ENCODE measurements around the gene MARK3. TPM values are rescaled to one million over a fixed set of nuclear protein-coding genes. Genes with fewer than 3 reads are reported as not detected.

The MARK3 gene
- total RNA-seq, 4 donors from 2014 or later: 61.3 to 98.0 (median 78.8) TPM

DNA sequence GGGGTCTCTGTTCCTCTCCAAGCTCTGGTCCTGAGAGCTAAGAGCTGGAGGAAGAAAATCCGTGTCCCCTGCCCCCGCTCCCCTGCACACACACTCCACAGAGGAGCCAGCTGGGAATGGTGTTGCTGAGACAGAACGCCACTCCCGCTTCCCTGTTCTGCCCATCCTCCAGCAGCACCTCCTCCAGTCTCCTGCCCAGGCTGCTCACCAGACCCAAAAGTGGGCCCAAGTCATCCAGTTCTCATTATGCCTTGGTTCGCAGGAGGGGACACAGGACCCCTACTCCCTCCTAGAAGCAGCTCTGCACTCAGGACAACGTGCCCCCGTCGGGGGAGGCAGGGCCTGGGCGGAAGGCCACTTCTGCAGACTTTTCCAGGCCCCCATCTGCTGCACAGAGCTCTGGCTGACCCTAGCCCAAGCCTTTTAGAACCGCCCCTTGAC lies 143.0 kb downstream of the MARK3 start:
- WGBS, 2 donors (ENCODE audit: low coverage in 1 of 2): 30% methylated on average over 9 of the region's 10 CpGs; no CpG with 5 or more reads in 1 of the 2 donors
- intact Hi-C loops (cut with DNase I; ENCODE audit: low total_unique reads) (loop anchor here (1.0 kb wide), 1 partner anchor 25 kb away; no protein-coding TSS in a partner anchor), in situ Hi-C loops (cut with MboI; ENCODE audit: low pct_ligation_motif_present in 1 of 4, low pct_unique_long_range_greater_than_20kb in 1 of 4, low sequenced_read_pairs in 3 of 4) (no loop called here)
- DNase-seq: peak; percentile 56
- Histone ChIP-seq H3K4me1 (peaks cover 45 to 81% (median 70%) of the 10 kb centered on the region in 4 donors), H3K4me3 (peak overlapping the region; percentile 51 to 98 (median 84)), H3K9me3 (no peaks in the 10 kb centered on the region), H3K27ac (peak overlapping the region; percentile 89 to 95 (median 94)), H3K36me3 (no peaks in the 10 kb centered on the region), H3K27me3 (peaks cover under 1% of the 10 kb centered on the region)
- no peak for TF ChIP-seq EP300 (IDR thresholded peaks at IDR 0.05; ENCODE audit: low read depth)
- TF ChIP-seq POLR2AphosphoS5 (IDR thresholded peaks at IDR 0.05): peak in 1 of 3 donors; percentile 30

DNA sequence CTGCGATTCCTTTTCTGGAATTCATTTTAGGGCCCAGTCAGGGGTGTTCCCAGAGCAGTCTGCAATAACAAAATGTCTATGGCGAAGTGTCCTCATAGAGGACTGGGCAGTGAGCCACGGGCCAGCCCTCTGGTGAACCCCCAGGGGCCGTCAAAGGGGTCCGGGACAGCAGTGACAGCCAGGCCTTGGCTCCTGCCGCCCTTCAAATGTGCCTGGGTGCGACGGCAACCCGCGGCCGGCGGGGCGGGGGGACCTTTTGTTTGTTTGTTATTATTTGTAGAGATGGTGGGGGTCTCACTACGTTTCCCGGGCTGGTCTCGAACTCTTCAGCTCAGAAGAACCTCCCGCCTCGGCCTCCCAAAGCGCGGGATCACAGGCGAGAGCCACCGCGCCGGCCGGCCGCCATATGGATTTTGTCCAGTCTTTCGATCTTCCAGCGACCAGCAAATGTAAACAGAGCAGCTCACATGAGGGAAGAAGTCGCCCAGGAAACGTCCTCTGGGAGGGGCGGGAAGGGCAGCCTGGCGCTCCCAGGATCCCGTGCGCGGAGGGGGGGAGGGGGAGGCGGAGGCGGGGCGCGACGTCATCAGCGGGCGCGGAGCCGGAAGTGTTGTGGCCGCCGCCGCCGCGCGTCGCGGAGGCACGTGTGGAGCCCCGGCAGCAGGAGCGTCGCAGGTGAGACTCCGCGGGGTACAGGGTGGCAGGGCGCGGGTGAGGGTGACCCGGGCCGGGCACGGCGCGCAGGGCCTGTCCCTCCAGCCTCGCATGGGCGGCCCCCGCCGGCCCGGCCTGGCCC lies 143.6 kb downstream of the MARK3 start, which contains the start of gene TRMT61A:
TRMT61A (plus strand) TSS at position 610 of the 796 bp plus-strand sequence. CDS start 783 bp downstream, outside the sequence.
- peak; percentile 91 for DNase-seq
- intact Hi-C loops (cut with DNase I; ENCODE audit: low total_unique reads): loop anchor here (1.0 kb wide), 1 partner anchor 25 kb away; no protein-coding TSS in a partner anchor
- Histone ChIP-seq H3K4me1 (peaks cover 41 to 77% (median 68%) of the 10 kb centered on the region in 4 donors), H3K27me3 (no peaks in the 10 kb centered on the region), H3K4me3 (peak within 1 kb of the TSS; percentile 61 to 98 (median 84)), H3K36me3 (no peaks in the 10 kb centered on the region), H3K27ac (peak within 1 kb of the TSS; percentile 89 to 95 (median 94)), H3K9me3 (no peaks in the 10 kb centered on the region)
- in situ Hi-C loops (cut with MboI; ENCODE audit: low pct_ligation_motif_present in 1 of 4, low pct_unique_long_range_greater_than_20kb in 1 of 4, low sequenced_read_pairs in 3 of 4): no loop called here
- WGBS, 2 donors (ENCODE audit: low coverage in 1 of 2): 2% methylated on average over 47 of the region's 70 CpGs; no CpG with 5 or more reads in 1 of the 2 donors
- peak; percentile 77 to 89 (median 89) for TF ChIP-seq POLR2AphosphoS5 (IDR thresholded peaks at IDR 0.05)
- peak; percentile 78 for TF ChIP-seq POLR2A (IDR thresholded peaks at IDR 0.05)
- TF ChIP-seq EP300 (IDR thresholded peaks at IDR 0.05; ENCODE audit: low read depth): no peak

DNA sequence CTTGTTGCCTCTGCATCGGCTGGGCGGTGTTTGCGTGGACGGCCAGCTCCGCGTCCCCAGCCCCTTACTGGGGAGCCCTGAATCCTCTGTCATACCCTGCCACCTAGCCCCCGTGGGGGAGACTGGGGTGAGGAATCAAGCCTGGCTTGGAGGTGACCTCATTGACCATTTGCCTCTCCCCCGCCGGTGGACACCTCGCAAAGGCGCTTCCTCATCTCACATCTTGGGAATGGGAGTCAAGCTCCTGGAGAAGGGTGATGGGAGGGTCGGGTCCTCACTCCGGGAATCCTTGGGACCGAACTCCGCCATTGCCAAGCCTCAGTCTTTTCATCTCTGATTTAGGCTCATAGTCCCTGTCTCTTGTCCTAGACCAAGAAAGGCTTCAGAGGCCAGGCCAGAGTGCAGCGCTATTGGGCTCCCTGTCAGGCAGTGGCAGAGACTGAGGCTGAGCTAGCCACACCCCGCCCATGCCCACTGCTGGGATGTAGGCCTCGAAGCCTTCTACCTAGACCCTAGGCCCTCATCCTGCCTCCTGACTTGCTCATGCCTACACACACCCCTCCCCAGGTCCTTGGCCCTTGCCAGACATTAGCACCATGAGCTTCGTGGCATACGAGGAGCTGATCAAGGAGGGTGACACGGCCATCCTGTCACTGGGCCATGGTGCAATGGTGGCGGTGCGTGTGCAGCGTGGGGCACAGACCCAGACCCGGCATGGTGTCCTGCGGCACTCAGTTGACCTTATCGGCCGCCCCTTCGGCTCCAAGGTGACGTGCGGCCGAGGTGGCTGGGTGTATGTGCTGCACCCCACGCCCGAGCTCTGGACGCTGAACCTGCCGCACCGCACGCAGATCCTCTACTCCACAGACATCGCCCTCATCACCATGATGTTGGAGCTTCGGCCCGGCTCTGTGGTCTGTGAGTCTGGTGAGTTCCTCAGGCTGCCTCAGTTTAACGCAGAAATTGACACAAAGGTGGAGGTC lies 144.5 kb downstream of the MARK3 start:
- Histone ChIP-seq H3K4me1 (peaks cover 42 to 80% (median 63%) of the 10 kb centered on the region in 4 donors), H3K4me3 (peak overlapping the region; percentile 61 to 98 (median 84)), H3K27me3 (no peaks in the 10 kb centered on the region), H3K9me3 (no peaks in the 10 kb centered on the region), H3K27ac (peak overlapping the region; percentile 89 to 95 (median 94)), H3K36me3 (no peaks in the 10 kb centered on the region)
- TF ChIP-seq POLR2AphosphoS5 (IDR thresholded peaks at IDR 0.05) (no peak), POLR2A (IDR thresholded peaks at IDR 0.05) (no peak), EP300 (IDR thresholded peaks at IDR 0.05; ENCODE audit: low read depth) (no peak)
- TF ChIP-seq, protein P1, sequence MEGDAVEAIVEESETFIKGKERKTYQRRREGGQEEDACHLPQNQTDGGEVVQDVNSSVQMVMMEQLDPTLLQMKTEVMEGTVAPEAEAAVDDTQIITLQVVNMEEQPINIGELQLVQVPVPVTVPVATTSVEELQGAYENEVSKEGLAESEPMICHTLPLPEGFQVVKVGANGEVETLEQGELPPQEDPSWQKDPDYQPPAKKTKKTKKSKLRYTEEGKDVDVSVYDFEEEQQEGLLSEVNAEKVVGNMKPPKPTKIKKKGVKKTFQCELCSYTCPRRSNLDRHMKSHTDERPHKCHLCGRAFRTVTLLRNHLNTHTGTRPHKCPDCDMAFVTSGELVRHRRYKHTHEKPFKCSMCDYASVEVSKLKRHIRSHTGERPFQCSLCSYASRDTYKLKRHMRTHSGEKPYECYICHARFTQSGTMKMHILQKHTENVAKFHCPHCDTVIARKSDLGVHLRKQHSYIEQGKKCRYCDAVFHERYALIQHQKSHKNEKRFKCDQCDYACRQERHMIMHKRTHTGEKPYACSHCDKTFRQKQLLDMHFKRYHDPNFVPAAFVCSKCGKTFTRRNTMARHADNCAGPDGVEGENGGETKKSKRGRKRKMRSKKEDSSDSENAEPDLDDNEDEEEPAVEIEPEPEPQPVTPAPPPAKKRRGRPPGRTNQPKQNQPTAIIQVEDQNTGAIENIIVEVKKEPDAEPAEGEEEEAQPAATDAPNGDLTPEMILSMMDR (IDR thresholded peaks at IDR 0.05): no peak
- WGBS, 2 donors (ENCODE audit: low coverage in 1 of 2): 47% methylated on average over 42 of the region's 42 CpGs; no CpG with 5 or more reads in 1 of the 2 donors
- in situ Hi-C loops (cut with MboI; ENCODE audit: low pct_ligation_motif_present in 1 of 4, low pct_unique_long_range_greater_than_20kb in 1 of 4, low sequenced_read_pairs in 3 of 4): no loop called here
- DNase-seq: peak; percentile 8
- intact Hi-C loops (cut with DNase I; ENCODE audit: low total_unique reads): no loop called here

DNA sequence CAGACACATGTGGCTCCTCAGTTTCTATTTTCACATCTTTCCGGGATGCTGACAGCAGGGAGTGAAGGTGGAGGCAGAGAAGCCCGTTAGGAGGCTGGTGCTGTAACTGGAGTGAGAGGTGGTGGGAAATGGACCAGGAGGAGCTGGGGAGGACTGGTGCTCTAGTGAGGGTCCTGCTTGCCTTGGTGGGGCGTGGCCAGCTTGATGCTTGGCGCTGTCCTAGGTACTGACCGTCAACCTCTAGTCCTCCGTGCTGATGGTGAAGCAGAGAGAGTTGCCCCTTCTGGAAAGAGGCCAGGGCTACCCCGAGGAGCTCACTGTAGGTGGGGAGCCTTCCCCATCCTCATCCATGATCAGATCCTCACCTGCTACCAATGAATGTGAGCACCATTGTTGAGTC lies 145.2 kb downstream of the MARK3 start:
- WGBS, 2 donors (ENCODE audit: low coverage in 1 of 2): 40 to 62% methylated on average over 1 to 7 of the region's 7 CpGs
- TF ChIP-seq, protein P1 (IDR thresholded peaks at IDR 0.05): no peak
- TF ChIP-seq POLR2A (IDR thresholded peaks at IDR 0.05) (no peak), EP300 (IDR thresholded peaks at IDR 0.05; ENCODE audit: low read depth) (no peak), POLR2AphosphoS5 (IDR thresholded peaks at IDR 0.05) (no peak)
- Histone ChIP-seq H3K9me3 (no peaks in the 10 kb centered on the region), H3K27me3 (no peaks in the 10 kb centered on the region), H3K36me3 (no peaks in the 10 kb centered on the region), H3K4me1 (peaks cover 41 to 78% (median 61%) of the 10 kb centered on the region in 4 donors), H3K27ac (no peak overlapping the region), H3K4me3 (no peak overlapping the region)
- in situ Hi-C loops (cut with MboI; ENCODE audit: low pct_ligation_motif_present in 1 of 4, low pct_unique_long_range_greater_than_20kb in 1 of 4, low sequenced_read_pairs in 3 of 4) (no loop called here), intact Hi-C loops (cut with DNase I; ENCODE audit: low total_unique reads) (no loop called here)
- DNase-seq: no peak
